ENCODE data around the gene TRIM67.

GRCh38 chr1:231200388-231201031 lies 38.7 kb downstream of the TRIM67 start:
- TF ChIP-seq EZH2 (IDR thresholded peaks at IDR 0.05) (no peak), CTCF (IDR thresholded peaks at IDR 0.05) (no peak)
